H1 (cell line): ENCODE measurements around the gene USP8. TPM values are rescaled to one million over a fixed set of nuclear protein-coding genes. Genes with fewer than 3 reads are reported as not detected.

Experiments
- CTCF ChIA-PET: fragments of 300-600 bp; sonication (Branson Sonifier 250); formaldehyde crosslinking; loops from one replicate; lab custom pipeline; 2021; ENCODE audit not compliant: partially characterized antibody; lab: Charles Lee
- POLR2A ChIA-PET: fragments of 300-600 bp; sonication (Branson Sonifier 250); formaldehyde crosslinking; loops from one replicate; lab custom pipeline; 2021; ENCODE audit warnings: inconsistent platforms; ENCODE audit not compliant: partially characterized antibody; lab: Charles Lee
- DNase-seq, 2 experiments: peaks; one replicate each; pipeline versions ENCODE4 v3.0.0 to v3.0.0-alpha.2; 2010 to 2022; ENCODE audit warnings: low spot score in 2 of 2, low read depth in 1 of 2, mixed read lengths in 1 of 2
- FAIRE-seq: peaks from 2 replicates; lab custom pipeline; 2011; peaks lifted over from hg19 to GRCh38; lab: Jason Lieb, UNC
- H2AFZ ChIP-seq: 2 replicates; pipeline ENCODE4 v1.8.1; 2012; ENCODE audit warnings: low read length, inconsistent platforms
- H2AK5ac ChIP-seq: 2 replicates; pipeline ENCODE4 v1.6.1; 2013; ENCODE audit warnings: low read depth, low read length
- H2BK120ac ChIP-seq: replicated peaks from 2 replicates; pipeline ENCODE3; 2013; ENCODE audit warnings: low read depth, low read length, inconsistent platforms
- H2BK12ac ChIP-seq: 2 replicates; pipeline ENCODE4 v1.6.1; 2013; ENCODE audit warnings: low read depth, low read length
- H2BK15ac ChIP-seq: 2 replicates; pipeline ENCODE4 v1.6.1; 2013; ENCODE audit warnings: low read length
- H2BK20ac ChIP-seq: 2 replicates; pipeline ENCODE4 v1.6.1; 2013; ENCODE audit warnings: low read length
- H2BK5ac ChIP-seq: 2 replicates; pipeline ENCODE4 v1.6.1; 2013; ENCODE audit warnings: low read depth, low read length
- H3K14ac ChIP-seq: 2 replicates; pipeline ENCODE4 v1.6.1; 2013; ENCODE audit warnings: inconsistent platforms; ENCODE audit not compliant: insufficient read length
- H3K18ac ChIP-seq: 2 replicates; pipeline ENCODE4 v1.6.1; 2013; ENCODE audit warnings: low read length; ENCODE audit errors: extremely low read depth
- H3K23ac ChIP-seq: 2 replicates; pipeline ENCODE4 v1.6.1; 2013; ENCODE audit warnings: inconsistent platforms; ENCODE audit not compliant: insufficient read length
- H3K23me2 ChIP-seq: 2 replicates; pipeline ENCODE4 v1.6.1; 2013; ENCODE audit warnings: low read depth, low read length
- H3K27ac ChIP-seq: 2 replicates; pipeline ENCODE4 v1.6.1; 2011; ENCODE audit warnings: low read depth, low read length, inconsistent platforms
- H3K27me3 ChIP-seq, 4 experiments: replicated peaks in 1 of 4; 1 replicate in 1 of 4; 2 replicates in 3 of 4; pipeline versions ENCODE4 v1.6.1 to v1.8.1; 2011 to 2013; ENCODE audit warnings: low read length in 3 of 4, mild to moderate bottlenecking in 3 of 4, inconsistent platforms in 2 of 4, mixed read lengths in 2 of 4, moderate library complexity in 1 of 4; ENCODE audit not compliant: control insufficient read depth in 3 of 4, insufficient read depth in 3 of 4; ENCODE audit errors: extremely low read depth in 1 of 4
- H3K36me3 ChIP-seq, 4 experiments: 2 replicates each; pipeline versions ENCODE4 v1.6.1 to v1.8.1; 2011 to 2013; ENCODE audit warnings: mild to moderate bottlenecking in 4 of 4, low read length in 3 of 4, moderate library complexity in 2 of 4, control low read depth in 1 of 4, inconsistent platforms in 1 of 4; ENCODE audit not compliant: insufficient read depth in 4 of 4, control insufficient read depth in 2 of 4
- H3K4ac ChIP-seq: replicated peaks from 2 replicates; pipeline ENCODE3; 2013; ENCODE audit warnings: low read length, low read depth, mixed read lengths, inconsistent platforms; ENCODE audit not compliant: insufficient read length
- H3K4me1 ChIP-seq, 4 experiments: replicated peaks in 1 of 4; 1 replicate in 1 of 4; 2 replicates in 3 of 4; pipeline versions ENCODE4 v1.6.1 to v1.8.1; 2011 to 2013; ENCODE audit warnings: low read length in 3 of 4, inconsistent platforms in 2 of 4, mixed read lengths in 1 of 4; ENCODE audit not compliant: insufficient read depth in 4 of 4, control insufficient read depth in 3 of 4
- H3K4me2 ChIP-seq, 2 experiments: 2 replicates each; pipeline versions ENCODE4 v1.6.1 to v1.8.1; 2011 to 2013; ENCODE audit warnings: low read depth in 2 of 2, low read length in 2 of 2, control low read depth in 1 of 2, inconsistent platforms in 1 of 2, mild to moderate bottlenecking in 1 of 2; ENCODE audit not compliant: insufficient read depth in 1 of 2
- H3K4me3 ChIP-seq, 4 experiments: fragments of 200-600, 300-600 bp in 1 of 4; sonication (generic), shearing (Covaris generic), sonication (Bioruptor Twin) in 1 of 4; 2 replicates each; pipeline versions ENCODE4 v1.5.1 to v1.8.1; 2011 to 2016; ENCODE audit warnings: low read length in 4 of 4, low read depth in 3 of 4, control low read depth in 2 of 4, inconsistent platforms in 2 of 4, mild to moderate bottlenecking in 2 of 4, mixed read lengths in 1 of 4, moderate library complexity in 1 of 4; ENCODE audit not compliant: insufficient read depth in 2 of 4; ENCODE audit errors: extremely low read depth in 1 of 4
- H3K56ac ChIP-seq: replicated peaks from 2 replicates; pipeline ENCODE3; 2013; ENCODE audit warnings: low read depth, mild to moderate bottlenecking, mixed read lengths, low read length, inconsistent platforms; ENCODE audit not compliant: insufficient read length
- H3K79me1 ChIP-seq: 2 replicates; pipeline ENCODE4 v1.6.1; 2013; ENCODE audit warnings: low read depth, low read length, control low read depth
- H3K79me2 ChIP-seq, 2 experiments: 2 replicates each; pipeline versions ENCODE4 v1.6.1 to v1.8.1; 2012 to 2013; ENCODE audit warnings: low read length in 2 of 2, mild to moderate bottlenecking in 2 of 2, inconsistent platforms in 1 of 2; ENCODE audit not compliant: insufficient read depth in 2 of 2, control insufficient read depth in 1 of 2
- H3K9ac ChIP-seq, 4 experiments: replicated peaks in 1 of 4; 1 replicate in 1 of 4; 2 replicates in 3 of 4; pipeline versions ENCODE4 v1.6.1 to v1.8.1; 2011 to 2013; ENCODE audit warnings: low read depth in 3 of 4, low read length in 3 of 4, control low read depth in 2 of 4, mild to moderate bottlenecking in 2 of 4, moderate library complexity in 2 of 4, inconsistent platforms in 1 of 4; ENCODE audit errors: extremely low read depth in 1 of 4
- H3K9me3 ChIP-seq, 2 experiments: 2 replicates each; pipeline versions ENCODE4 v1.6.1 to v1.8.1; 2012 to 2013; ENCODE audit warnings: mild to moderate bottlenecking in 2 of 2, moderate library complexity in 2 of 2, control low read depth in 1 of 2, inconsistent platforms in 1 of 2, low read depth in 1 of 2, low read length in 1 of 2, mixed read lengths in 1 of 2; ENCODE audit not compliant: insufficient read depth in 2 of 2
- H4K20me1 ChIP-seq, 2 experiments: replicated peaks in 1 of 2; 2 replicates each; pipeline versions ENCODE3 to v1.8.1; 2011 to 2013; ENCODE audit warnings: inconsistent platforms in 2 of 2, low read length in 2 of 2, mild to moderate bottlenecking in 1 of 2; ENCODE audit not compliant: insufficient read depth in 2 of 2, control insufficient read depth in 1 of 2
- H4K5ac ChIP-seq: 2 replicates; pipeline ENCODE4 v1.6.1; 2013; ENCODE audit warnings: low read length, low read depth, mixed read lengths, inconsistent platforms; ENCODE audit not compliant: insufficient read length
- H4K8ac ChIP-seq: 2 replicates; pipeline ENCODE4 v1.8.0; 2013; ENCODE audit warnings: mild to moderate bottlenecking, moderate library complexity, low read length, inconsistent platforms; ENCODE audit not compliant: insufficient read depth; ENCODE audit errors: extremely low read depth
- H4K91ac ChIP-seq: replicated peaks from 2 replicates; pipeline ENCODE3; 2013; ENCODE audit warnings: low read length, mixed read lengths, inconsistent platforms; ENCODE audit not compliant: insufficient read length
- BACH1 ChIP-seq: IDR thresholded peaks from 2 replicates; pipeline ENCODE4 v1.6.1; 2012; ENCODE audit warnings: low read length, improper control_type of control experiment
- CBX5 ChIP-seq: fragments of 300-800, 300-1000 bp; sonication (generic); IDR thresholded peaks from 2 replicates; pipeline ENCODE4 v1.7.1; 2016; ENCODE audit warnings: antibody characterized with exemption, low read length, low read depth
- CTBP2 ChIP-seq: IDR thresholded peaks from 2 replicates; pipeline ENCODE4 v1.7.0; 2011; ENCODE audit warnings: borderline replicate concordance, mild to moderate bottlenecking, moderate library complexity, mixed read lengths, low read length; ENCODE audit not compliant: insufficient read depth, insufficient read length
- EGR1 ChIP-seq: IDR thresholded peaks from 2 replicates; pipeline ENCODE4 v1.6.1; 2011; ENCODE audit warnings: low read depth, low read length, borderline replicate concordance
- GABPA ChIP-seq: IDR thresholded peaks from 2 replicates; pipeline ENCODE4 v1.6.1; 2011; ENCODE audit warnings: mild to moderate bottlenecking, low read length, moderate library complexity, borderline replicate concordance; ENCODE audit not compliant: insufficient read depth
- HDAC6 ChIP-seq: IDR thresholded peaks from one replicate; pipeline ENCODE4 v1.7.1; 2012; ENCODE audit warnings: low read depth, mild to moderate bottlenecking, inconsistent platforms, low read length, moderate library complexity
- NRF1 ChIP-seq: IDR thresholded peaks from 2 replicates; pipeline ENCODE4 v1.6.1; 2011; ENCODE audit warnings: mild to moderate bottlenecking, low read depth, low read length, improper control_type of control experiment
- PHF8 ChIP-seq: fragments of 200-600 bp; sonication (generic); conservative IDR thresholded peaks from 2 replicates; pipeline ENCODE4 v1.7.1; 2012; ENCODE audit warnings: low read depth, mild to moderate bottlenecking, inconsistent platforms, low read length, moderate library complexity
- POLR2A ChIP-seq, 2 experiments: IDR thresholded peaks; 1 replicate in 1 of 2; 2 replicates in 1 of 2; pipeline ENCODE4 v1.6.1; 2011; ENCODE audit warnings: low read depth in 2 of 2, low read length in 2 of 2, mild to moderate bottlenecking in 2 of 2; ENCODE audit errors: control extremely low read depth in 1 of 2
- RFX5 ChIP-seq: IDR thresholded peaks from 2 replicates; pipeline ENCODE4 v1.6.1; 2011; ENCODE audit warnings: low read depth, low read length, improper control_type of control experiment, borderline replicate concordance
- SP4 ChIP-seq: IDR thresholded peaks from 2 replicates; pipeline ENCODE4 v1.6.1; 2012; ENCODE audit warnings: low read length, inconsistent platforms
- TBP ChIP-seq: IDR thresholded peaks from 2 replicates; pipeline ENCODE4 v1.6.1; 2011; ENCODE audit warnings: low read depth, low read length, improper control_type of control experiment
- TEAD4 ChIP-seq: IDR thresholded peaks from 2 replicates; pipeline ENCODE4 v1.6.1; 2012; ENCODE audit warnings: low read depth, low read length, inconsistent platforms, mixed read lengths
- WGBS, 2 experiments: shearing (Covaris generic) in 1 of 2; methylation state at CpG; one replicate each; pipeline versions ENCODE4 v1.1.6 to v1.1.7; 2013 to 2015; ENCODE audit warnings: low lambda C conversion rate in 2 of 2, mixed read lengths in 2 of 2, inconsistent platforms in 1 of 2, low coverage in 1 of 2, missing lambda C conversion rate in 1 of 2; ENCODE audit not compliant: insufficient replicate concordance in 2 of 2, insufficient coverage in 1 of 2, insufficient read length in 1 of 2; ENCODE audit errors: extremely low coverage in 1 of 2, missing lambda C conversion rate in 1 of 2; 5-methylcytosine and 5-hydroxymethylcytosine counted together
- polyA plus RNA-seq, 7 experiments: library from polyadenylated mRNA; depleted of rRNA in 3 of 7; stranded (reverse) in 5 of 7; unstranded in 2 of 7; fragments of >200 nt in 5 of 7; fragments of 200-250 nt in 2 of 7; gene quantifications; 1 replicate in 5 of 7; 2 replicates in 1 of 7; 4 replicates in 1 of 7; pipeline versions ENCODE4 v1.2.1 to v1.2.3, GENCODE V29; 2011 to 2013; ENCODE audit warnings: missing spikeins in 2 of 7, mixed read lengths in 2 of 7
- total RNA-seq: library from RNA; stranded (reverse); fragmentation: NEBNext Ultra II Directional; extraction: Animal tissue kit (Norgen Biotek cat#: 25700); gene quantifications from 2 replicates; pipeline ENCODE4 v1.2.1, GENCODE V29; 2021

USP8 gene
- total and polyA plus RNA-seq, 2 of the 8 experiments (the other 6 are each of a cell fraction or from before 2014, with no cell fraction given) = 19.9 to 66.2 TPM

- Histone ChIP-seq H2AFZ (peak overlapping the region; percentile 56; the same call in 1 of the 2 replicates), H4K91ac (no peak overlapping the region), H3K18ac (no peak overlapping the region), H3K23me2 (no peaks in the 10 kb centered on the region), H2BK20ac (no peak overlapping the region), H3K56ac (no peak overlapping the region), H4K5ac (no peak overlapping the region), H4K8ac (no peak overlapping the region), H4K20me1 (no peaks in the 10 kb centered on the region), H3K27ac (no peak overlapping the region), H2AK5ac (no peak overlapping the region), H3K79me1 (no peaks in the 10 kb centered on the region), H3K4me2 (no peak overlapping the region), H2BK120ac (no peak overlapping the region), H2BK5ac (no peak overlapping the region), H3K79me2 (no peaks in the 10 kb centered on the region), H3K4me1 (no peaks in the 10 kb centered on the region; a peak in 1 of 7 replicates), H3K4ac (no peak overlapping the region), H3K9me3 (no peaks in the 10 kb centered on the region), H3K4me3 (no peak overlapping the region), H3K36me3 (no peaks in the 10 kb centered on the region), H3K27me3 (no peaks in the 10 kb centered on the region), H3K9ac (no peak overlapping the region), H2BK15ac (no peak overlapping the region), H3K23ac (no peak overlapping the region), H3K14ac (no peak overlapping the region), H2BK12ac (no peak overlapping the region)
- FAIRE-seq (no peak), DNase-seq (no peak)
- ChIA-PET POLR2A (interaction anchor here (1.5 to 2.1 kb wide), 2 partner anchors 9 to 189 kb away, joined by 6 to 9 read pairs; partner anchors contain the start of gene GABPB1), CTCF (interaction anchor here (0.6 to 0.8 kb wide), 3 partner anchors 28 to 432 kb away, joined by 3 read pairs; no protein-coding TSS in a partner anchor)
- no peak for TF ChIP-seq CBX5
- no peak for TF ChIP-seq SP4
- no peak for TF ChIP-seq CTBP2
- no peak for TF ChIP-seq RFX5
- TF ChIP-seq TBP = no peak
- no peak for TF ChIP-seq HDAC6
- no peak for TF ChIP-seq PHF8
- no peak for TF ChIP-seq GABPA
- no peak for TF ChIP-seq POLR2A (IDR thresholded peaks at IDR 0.05; ENCODE audit: control extremely low read depth in 1 of 2, low read depth in 2 of 2, low read length in 2 of 2)
- no peak for TF ChIP-seq NRF1
- TF ChIP-seq TEAD4 = no peak
- TF ChIP-seq EGR1 = no peak
- TF ChIP-seq BACH1 = no peak
- 76% methylated on average over 5 of the region's 5 CpGs; no CpG with 5 or more reads in 1 of the 2 experiments for WGBS, 2 experiments
Measured at GRCh38 chr15:50544368-50544767, 120.2 kb downstream of the USP8 start.
